ENCODE data around the gene ACSL6.
"Not testable (repeated sequence)": the region's sequence is repeated elsewhere in the genome, so short reads cannot be mapped to it uniquely, and the experiment has no call there.

Gene ACSL6

DNA sequence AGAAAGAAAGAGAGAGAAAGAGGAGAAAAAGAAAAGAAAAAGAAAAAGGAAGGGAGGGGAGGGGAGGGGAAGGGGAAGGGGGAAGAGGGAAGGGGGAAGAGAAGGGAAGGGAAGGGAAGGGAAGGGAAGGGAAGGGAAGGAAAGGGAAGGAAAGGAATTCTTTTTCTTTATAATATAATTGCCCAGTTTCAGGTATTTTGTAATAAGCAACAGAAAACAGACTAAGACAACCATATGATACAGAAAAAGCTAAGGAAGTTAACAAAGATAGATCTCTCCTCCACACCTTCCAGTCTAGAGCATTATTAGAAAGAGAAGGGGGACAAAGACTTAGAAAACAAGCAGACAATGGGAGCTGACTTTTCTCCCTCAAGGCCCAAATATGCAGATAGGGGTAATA, 97.0 kb downstream of the ACSL6 start:
- no peak for DNase-seq

DNA sequence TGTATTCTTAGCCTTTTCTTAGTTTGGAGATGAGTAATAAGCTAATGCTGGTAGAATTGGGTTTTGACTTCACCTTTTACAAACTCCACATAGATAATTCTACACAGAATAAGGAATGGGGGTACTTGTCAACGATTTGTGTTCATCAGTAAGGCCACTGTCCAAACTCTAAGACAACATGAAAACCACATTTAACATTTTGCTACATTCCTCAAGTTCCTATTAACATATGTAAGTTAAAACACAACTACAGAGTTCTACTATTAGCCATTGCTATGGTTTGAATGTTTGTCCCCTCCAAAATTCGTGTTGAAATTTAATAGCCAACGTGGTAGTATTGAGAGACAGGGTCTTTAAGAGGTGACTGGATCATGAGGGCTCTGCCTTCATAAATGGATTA, 97.9 kb downstream of the ACSL6 start:
- DNase-seq: no peak

DNA sequence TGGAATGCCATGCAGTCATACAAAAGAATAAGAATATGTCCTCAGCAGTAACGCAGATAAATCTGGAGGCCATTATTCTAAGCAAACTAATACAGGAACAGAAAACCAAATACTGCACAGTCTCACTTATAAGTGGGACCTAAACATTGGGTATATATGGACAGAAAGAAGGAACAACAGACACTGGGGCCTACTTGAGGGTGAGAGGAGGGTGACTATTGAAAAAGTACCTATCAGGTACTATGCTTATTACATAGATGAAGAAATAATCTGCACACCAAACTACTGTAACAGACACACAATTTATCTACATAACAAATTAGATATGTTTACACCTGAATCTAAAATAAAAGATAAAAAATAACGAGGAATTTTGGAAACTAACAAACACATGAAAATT, 104.8 kb downstream of the ACSL6 start:
- no peak for DNase-seq

DNA sequence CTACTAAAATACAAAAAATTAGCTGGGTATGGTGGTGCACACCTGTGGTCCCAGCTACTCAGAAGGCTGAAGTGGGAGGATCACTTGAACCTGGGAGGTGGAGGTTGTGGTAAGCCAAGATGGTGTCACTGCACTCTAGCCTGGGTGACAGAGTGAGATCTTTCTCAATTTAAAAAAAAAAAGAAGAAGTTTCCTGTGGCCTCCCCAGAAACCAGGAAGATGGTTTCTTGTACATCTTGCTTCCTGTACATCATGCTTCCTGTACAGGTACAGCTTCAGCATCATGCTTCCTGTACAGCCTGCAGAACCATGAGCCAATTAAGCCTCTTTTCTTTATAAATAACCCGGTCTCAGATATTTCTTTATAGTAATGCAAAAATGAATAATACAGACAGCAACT, 109.2 kb downstream of the ACSL6 start:
- not testable (repeated sequence) for DNase-seq

All from stimulated activated CD8-positive, alpha-beta memory T cell treated with anti-CD3 and anti-CD28 coated beads, Interleukin-4, amount 100 ng/mL, for 48 hours (primary cell).